Kidney epithelial cell (primary cell): ENCODE data around the gene PTPN14. TPM values are rescaled to one million over a fixed set of nuclear protein-coding genes. Genes with fewer than 3 reads are reported as not detected.
A peak's percentile ranks its signal among the peaks of the same experiment; 100 is the strongest.
"Not testable (repeated sequence)": the region's sequence is repeated elsewhere in the genome, so short reads cannot be mapped to it uniquely, and the experiment has no call there.

Source experiments
- DNase-seq: peaks from one replicate; pipeline ENCODE4 v3.0.0-alpha.2; 2010; ENCODE audit warnings: low read depth
- H3K27me3 ChIP-seq: 2 replicates; pipeline ENCODE4 v1.6.0; 2011; ENCODE audit warnings: low read length; ENCODE audit not compliant: control insufficient read depth, insufficient read depth
- H3K36me3 ChIP-seq: 2 replicates; pipeline ENCODE4 v1.5.1; 2011; ENCODE audit warnings: low read length; ENCODE audit not compliant: control insufficient read depth, insufficient read depth
- H3K4me3 ChIP-seq: 2 replicates; pipeline ENCODE4 v1.5.1; 2011; ENCODE audit warnings: low read depth, mild to moderate bottlenecking, control low read depth, low read length
- CTCF ChIP-seq: IDR thresholded peaks from 2 replicates; pipeline ENCODE4 v1.5.1; 2011; ENCODE audit warnings: mild to moderate bottlenecking, moderate library complexity, low read length, control low read depth, inconsistent platforms; ENCODE audit not compliant: insufficient read depth, poor library complexity, severe bottlenecking
- total RNA-seq: library from RNA; depleted of rRNA; stranded (reverse); fragments of >200 nt; gene quantifications from 2 replicates; pipeline ENCODE4 v1.2.3, GENCODE V29; 2015

PTPN14 gene
- total RNA-seq, 1 donor from 2014 or later = 30.7 TPM

GRCh38 chr1:214485151-214485550 is 66.3 kb downstream of the PTPN14 start:
- no peak for DNase-seq
- Histone ChIP-seq H3K27me3 (no peaks in the 10 kb centered on the region), H3K4me3 (no peak overlapping the region), H3K36me3 (no peaks in the 10 kb centered on the region)
- no peak for TF ChIP-seq CTCF

GRCh38 chr1:214483180-214483579 is 68.2 kb downstream of the PTPN14 start:
- not testable (repeated sequence) for H3K36me3 ChIP-seq, H3K27me3 ChIP-seq, H3K4me3 ChIP-seq, DNase-seq

DNA sequence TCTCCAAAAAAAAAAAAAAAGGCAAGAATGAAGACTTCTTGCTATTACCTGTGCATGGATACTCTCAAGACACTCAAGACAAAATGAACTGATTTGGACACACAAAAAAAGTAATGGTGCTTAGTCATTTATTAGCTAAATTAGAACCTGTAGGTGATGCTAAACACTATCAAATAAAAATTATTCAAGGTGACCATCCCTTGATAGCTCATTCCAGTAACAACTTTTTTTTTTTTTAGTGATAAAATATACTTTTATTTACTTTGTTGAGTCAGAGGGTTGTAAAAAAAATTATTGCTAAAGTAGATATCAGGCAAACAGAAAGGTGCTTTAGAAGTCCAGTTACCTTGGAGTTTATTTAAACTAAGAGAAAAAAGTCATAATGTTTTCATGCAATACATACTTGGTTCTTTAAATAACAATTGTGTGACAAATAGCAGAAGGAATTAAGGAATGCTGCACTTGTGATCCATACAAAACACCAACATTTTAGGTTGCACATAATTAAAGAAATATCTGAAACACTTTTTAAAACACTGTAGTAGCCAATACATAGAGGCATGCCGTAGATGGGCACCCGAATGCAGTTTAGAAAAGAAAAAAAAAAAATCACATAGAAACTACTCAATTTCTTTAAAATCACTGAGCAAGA is 69.3 kb downstream of the PTPN14 start:
- DNase-seq, H3K4me3 ChIP-seq, H3K36me3 ChIP-seq, H3K27me3 ChIP-seq: not testable (repeated sequence)

DNA sequence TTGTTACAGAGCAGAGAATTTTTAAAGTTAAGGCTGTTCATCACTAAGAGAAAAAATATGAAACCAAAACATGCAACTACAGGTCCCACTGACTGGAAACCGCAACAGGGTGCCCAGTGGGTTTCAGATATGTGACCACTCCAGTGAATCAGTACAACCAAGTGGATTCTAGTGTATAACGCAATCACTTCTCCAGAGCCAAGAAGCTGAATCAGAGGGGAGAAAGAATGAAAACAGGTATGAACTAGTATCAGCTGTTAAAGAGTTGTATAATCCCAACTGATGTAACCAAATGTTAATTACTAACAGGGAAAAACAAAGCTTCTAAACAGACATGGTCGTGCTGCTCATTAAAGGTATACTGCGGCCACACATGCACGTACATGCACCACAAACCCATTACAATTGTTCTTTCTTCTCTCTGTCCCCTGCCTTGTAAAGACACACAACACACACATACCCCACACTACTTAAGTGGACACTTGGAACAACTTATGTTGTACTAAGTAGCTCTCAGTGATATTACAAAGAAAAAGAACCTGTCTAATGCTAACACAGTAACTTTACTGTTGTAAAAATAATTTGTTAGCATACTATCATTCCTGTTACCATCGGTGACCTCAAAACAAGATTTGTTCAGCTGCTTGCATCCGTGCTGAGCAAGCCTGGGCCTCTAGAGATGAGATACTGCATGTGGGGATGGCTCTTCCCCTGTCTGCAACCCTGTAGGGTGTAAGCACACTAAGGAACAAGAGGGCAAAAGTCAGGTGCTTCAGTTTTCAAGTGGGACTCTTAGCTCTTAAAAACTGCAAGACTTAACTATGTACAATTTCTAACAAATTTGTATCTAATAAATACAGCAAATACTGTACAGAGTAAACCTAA is 74.2 kb downstream of the PTPN14 start:
- H3K4me3 ChIP-seq = no peak overlapping the region
- no peaks in the 10 kb centered on the region for H3K27me3 ChIP-seq
- no peak for TF ChIP-seq CTCF
- no peaks in the 10 kb centered on the region for H3K36me3 ChIP-seq
- DNase-seq = peak; percentile 83

DNA sequence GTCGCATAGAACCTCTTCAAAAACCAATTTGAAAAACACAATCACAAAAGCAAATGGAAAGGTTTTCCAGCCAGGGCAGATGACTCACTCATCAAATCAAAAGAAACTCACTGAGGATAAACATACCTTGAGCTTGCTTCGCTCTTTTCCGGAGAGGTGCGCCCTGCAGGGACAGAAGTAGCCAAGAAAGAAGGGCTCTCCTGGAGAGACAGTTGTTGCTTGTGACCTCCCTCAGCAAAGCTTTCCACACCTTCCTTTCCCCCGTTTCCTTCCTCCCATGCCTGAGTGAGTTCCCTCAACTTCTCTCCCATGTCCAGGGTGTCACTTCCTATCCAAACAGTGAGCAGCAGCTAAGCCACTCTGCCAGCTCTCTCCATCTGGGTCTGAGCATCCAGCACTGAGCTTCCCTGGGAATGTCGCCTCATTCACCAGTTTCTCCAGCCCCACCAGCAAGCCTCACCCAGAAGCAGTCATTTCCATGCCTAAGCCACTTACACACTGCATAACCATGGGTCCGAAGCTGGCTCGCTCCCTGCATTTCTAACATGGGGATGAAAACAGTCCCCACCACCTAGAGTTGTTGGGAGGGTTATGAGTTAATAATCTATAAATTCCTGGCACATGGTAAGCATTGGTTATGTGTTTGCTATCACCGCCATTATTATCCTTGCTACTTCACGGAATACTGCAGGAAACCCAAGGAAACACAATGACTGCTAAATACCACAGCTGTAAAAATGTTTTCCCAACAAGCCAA is 75.0 kb downstream of the PTPN14 start:
- no peaks in the 10 kb centered on the region for H3K27me3 ChIP-seq
- no peak for DNase-seq
- H3K4me3 ChIP-seq = no peak overlapping the region
- TF ChIP-seq CTCF = no peak
- no peaks in the 10 kb centered on the region for H3K36me3 ChIP-seq

GRCh38 chr1:214475746-214476145 is 75.7 kb downstream of the PTPN14 start:
- no peaks in the 10 kb centered on the region for H3K36me3 ChIP-seq
- no peaks in the 10 kb centered on the region for H3K27me3 ChIP-seq
- no peak overlapping the region for H3K4me3 ChIP-seq
- DNase-seq = no peak
- no peak for TF ChIP-seq CTCF
